ENCODE data around the gene RILP.
A peak's percentile ranks its signal among the peaks of the same experiment; 100 is the strongest.
"Not testable (repeated sequence)": the region's sequence is repeated elsewhere in the genome, so short reads cannot be mapped to it uniquely, and the experiment has no call there.

The RILP gene

GRCh38 chr17:1673041-1673785 is 23.5 kb upstream of the RILP start:
- Histone ChIP-seq H3K4me1 (ENCODE audit: insufficient read depth, low read length) (no peaks in the 10 kb centered on the region), H3K27me3 (ENCODE audit: insufficient read depth, low read length) (no peaks in the 10 kb centered on the region), H3K36me3 (ENCODE audit: insufficient read depth, low read depth, low read length) (peaks cover 96% of the 10 kb centered on the region), H3K9me3 (ENCODE audit: insufficient read depth, low read depth, low read length) (no peaks in the 10 kb centered on the region), H3K27ac (ENCODE audit: low read length) (no peak overlapping the region), H3K9ac (ENCODE audit: low read depth, low read length) (no peak overlapping the region), H3K4me3 (ENCODE audit: low read length) (no peak overlapping the region)

GRCh38 chr17:1663934-1664333 is 14.3 kb upstream of the RILP start:
- not testable (repeated sequence) for H3K9me3 ChIP-seq (ENCODE audit: insufficient read depth, low read depth, low read length); H3K27me3 ChIP-seq (ENCODE audit: insufficient read depth, low read length); H3K4me3 ChIP-seq (ENCODE audit: low read length); H3K27ac ChIP-seq (ENCODE audit: low read length); H3K9ac ChIP-seq (ENCODE audit: low read depth, low read length); H3K4me1 ChIP-seq (ENCODE audit: insufficient read depth, low read length)
- H3K36me3 ChIP-seq (ENCODE audit: insufficient read depth, low read depth, low read length) = peaks cover 96% of the 10 kb centered on the region

GRCh38 chr17:1661045-1661444 is 11.4 kb upstream of the RILP start:
- Histone ChIP-seq H3K9ac (ENCODE audit: low read depth, low read length) (no peak overlapping the region), H3K36me3 (ENCODE audit: insufficient read depth, low read depth, low read length) (peaks cover 96% of the 10 kb centered on the region), H3K9me3 (ENCODE audit: insufficient read depth, low read depth, low read length) (no peaks in the 10 kb centered on the region)

GRCh38 chr17:1658100-1658499 is 8.4 kb upstream of the RILP start:
- H3K36me3 ChIP-seq (ENCODE audit: insufficient read depth, low read depth, low read length) = peaks cover 98% of the 10 kb centered on the region
- H3K4me1 ChIP-seq (ENCODE audit: insufficient read depth, low read length) = no peaks in the 10 kb centered on the region
- H3K9ac ChIP-seq (ENCODE audit: low read depth, low read length) = no peak overlapping the region
- H3K9me3 ChIP-seq (ENCODE audit: insufficient read depth, low read depth, low read length) = no peaks in the 10 kb centered on the region
- H3K4me3 ChIP-seq (ENCODE audit: low read length) = no peak overlapping the region
- no peak overlapping the region for H3K27ac ChIP-seq (ENCODE audit: low read length)
- H3K27me3 ChIP-seq (ENCODE audit: insufficient read depth, low read length) = no peaks in the 10 kb centered on the region

More at GRCh38 chr17:1661045-1661444, 11.4 kb upstream of the RILP start:
- H3K27me3 ChIP-seq (ENCODE audit: insufficient read depth, low read length) = no peaks in the 10 kb centered on the region
- no peaks in the 10 kb centered on the region for H3K4me1 ChIP-seq (ENCODE audit: insufficient read depth, low read length)
- H3K4me3 ChIP-seq (ENCODE audit: low read length) = no peak overlapping the region
- no peak overlapping the region for H3K27ac ChIP-seq (ENCODE audit: low read length)

- H3K4me1 ChIP-seq (ENCODE audit: insufficient read depth, low read length) = peaks cover 5% of the 10 kb centered on the region
- peaks cover 81% of the 10 kb centered on the region for H3K36me3 ChIP-seq (ENCODE audit: insufficient read depth, low read depth, low read length)
- H3K27me3 ChIP-seq (ENCODE audit: insufficient read depth, low read length) = no peaks in the 10 kb centered on the region
- no peak overlapping the region for H3K4me3 ChIP-seq (ENCODE audit: low read length)
- no peaks in the 10 kb centered on the region for H3K9me3 ChIP-seq (ENCODE audit: insufficient read depth, low read depth, low read length)
- H3K9ac ChIP-seq (ENCODE audit: low read depth, low read length) = no peak overlapping the region
- no peak overlapping the region for H3K27ac ChIP-seq (ENCODE audit: low read length)
These were observed 4.1 kb upstream of the RILP start for GRCh38 chr17:1653735-1654134.

GRCh38 chr17:1652794-1653193 is 3.1 kb upstream of the RILP start:
- H3K9me3 ChIP-seq (ENCODE audit: insufficient read depth, low read depth, low read length); H3K9ac ChIP-seq (ENCODE audit: low read depth, low read length); H3K4me1 ChIP-seq (ENCODE audit: insufficient read depth, low read length); H3K27me3 ChIP-seq (ENCODE audit: insufficient read depth, low read length); H3K27ac ChIP-seq (ENCODE audit: low read length); H3K4me3 ChIP-seq (ENCODE audit: low read length): not testable (repeated sequence)
- peaks cover 71% of the 10 kb centered on the region for H3K36me3 ChIP-seq (ENCODE audit: insufficient read depth, low read depth, low read length)

GRCh38 chr17:1651559-1651844 is 1.8 kb upstream of the RILP start:
- Histone ChIP-seq H3K9me3 (ENCODE audit: insufficient read depth, low read depth, low read length) (no peaks in the 10 kb centered on the region), H3K9ac (ENCODE audit: low read depth, low read length) (no peak overlapping the region), H3K4me3 (ENCODE audit: low read length) (no peak overlapping the region), H3K4me1 (ENCODE audit: insufficient read depth, low read length) (peaks cover 5% of the 10 kb centered on the region), H3K27me3 (ENCODE audit: insufficient read depth, low read length) (peaks cover 10% of the 10 kb centered on the region), H3K27ac (ENCODE audit: low read length) (no peak overlapping the region), H3K36me3 (ENCODE audit: insufficient read depth, low read depth, low read length) (peaks cover 59% of the 10 kb centered on the region)

- Histone ChIP-seq H3K9me3 (ENCODE audit: insufficient read depth, low read depth, low read length) (no peaks in the 10 kb centered on the region), H3K4me3 (ENCODE audit: low read length) (no peak overlapping the region), H3K27ac (ENCODE audit: low read length) (no peak overlapping the region), H3K36me3 (ENCODE audit: insufficient read depth, low read depth, low read length) (peaks cover 54% of the 10 kb centered on the region), H3K4me1 (ENCODE audit: insufficient read depth, low read length) (peaks cover 5% of the 10 kb centered on the region), H3K9ac (ENCODE audit: low read depth, low read length) (no peak overlapping the region), H3K27me3 (ENCODE audit: insufficient read depth, low read length) (peaks cover 10% of the 10 kb centered on the region)
These were observed 1.3 kb upstream of the RILP start for GRCh38 chr17:1650731-1651558.

- no peak overlapping the region; the same call in 1 of the 2 replicates for H3K9ac ChIP-seq (ENCODE audit: low read depth, low read length)
- H3K27me3 ChIP-seq (ENCODE audit: insufficient read depth, low read length) = peaks cover 20% of the 10 kb centered on the region
- H3K27ac ChIP-seq (ENCODE audit: low read length) = no peak overlapping the region
- H3K9me3 ChIP-seq (ENCODE audit: insufficient read depth, low read depth, low read length) = no peaks in the 10 kb centered on the region
- peaks cover 37% of the 10 kb centered on the region for H3K36me3 ChIP-seq (ENCODE audit: insufficient read depth, low read depth, low read length)
- peak overlapping the region; percentile 70 for H3K4me3 ChIP-seq (ENCODE audit: low read length)
- H3K4me1 ChIP-seq (ENCODE audit: insufficient read depth, low read length) = peaks cover 6% of the 10 kb centered on the region
These were observed 463 bp downstream of the RILP start for GRCh38 chr17:1648963-1649843.

GRCh38 chr17:1648173-1648962 is 1.3 kb downstream of the RILP start:
- Histone ChIP-seq H3K27me3 (ENCODE audit: insufficient read depth, low read length) (peaks cover 28% of the 10 kb centered on the region), H3K4me3 (ENCODE audit: low read length) (peak overlapping the region; percentile 70), H3K27ac (ENCODE audit: low read length) (no peak overlapping the region), H3K9ac (ENCODE audit: low read depth, low read length) (peak overlapping the region; percentile 41; the same call in 1 of the 2 replicates), H3K9me3 (ENCODE audit: insufficient read depth, low read depth, low read length) (no peaks in the 10 kb centered on the region), H3K4me1 (ENCODE audit: insufficient read depth, low read length) (peaks cover 9% of the 10 kb centered on the region), H3K36me3 (ENCODE audit: insufficient read depth, low read depth, low read length) (peaks cover 29% of the 10 kb centered on the region)

- H3K4me3 ChIP-seq (ENCODE audit: low read length) = peak overlapping the region; percentile 70; the same call in 1 of the 2 replicates
These were observed 1.9 kb downstream of the RILP start for GRCh38 chr17:1647802-1648171.

More at GRCh38 chr17:1647802-1648171, 1.9 kb downstream of the RILP start:
- peaks cover 9% of the 10 kb centered on the region for H3K4me1 ChIP-seq (ENCODE audit: insufficient read depth, low read length)
- H3K36me3 ChIP-seq (ENCODE audit: insufficient read depth, low read depth, low read length) = peaks cover 23% of the 10 kb centered on the region
- no peak overlapping the region for H3K9ac ChIP-seq (ENCODE audit: low read depth, low read length)
- no peak overlapping the region for H3K27ac ChIP-seq (ENCODE audit: low read length)
- H3K9me3 ChIP-seq (ENCODE audit: insufficient read depth, low read depth, low read length) = no peaks in the 10 kb centered on the region
- H3K27me3 ChIP-seq (ENCODE audit: insufficient read depth, low read length) = peaks cover 28% of the 10 kb centered on the region
